HG03135 (cell line): ENCODE data around the gene UBE2D4.
"Not testable (repeated sequence)": the region's sequence is repeated elsewhere in the genome, so short reads cannot be mapped to it uniquely, and the experiment has no call there.

Source experiments
- ATAC-seq: cut with Tn5 transposase; IDR thresholded peaks from one replicate; pipeline ENCODE4 v1.9.1; 2021; ENCODE audit warnings: mild to moderate bottlenecking, moderate library complexity; ENCODE audit not compliant: unreplicated experiment

UBE2D4 gene

GRCh38 chr7:43960933-43961332 lies 34.7 kb downstream of the UBE2D4 start:
- no peak for ATAC-seq

- ATAC-seq = not testable (repeated sequence)
Observed at GRCh38 chr7:43966392-43966791, 40.2 kb downstream of the UBE2D4 start.

- ATAC-seq = not testable (repeated sequence)
Observed at GRCh38 chr7:43968172-43969040, 42.2 kb downstream of the UBE2D4 start.

GRCh38 chr7:43969586-43969985 lies 43.4 kb downstream of the UBE2D4 start:
- ATAC-seq = not testable (repeated sequence)

- not testable (repeated sequence) for ATAC-seq
Observed at GRCh38 chr7:43970698-43971097, 44.5 kb downstream of the UBE2D4 start.

GRCh38 chr7:43974033-43974573 lies 47.9 kb downstream of the UBE2D4 start:
- ATAC-seq = not testable (repeated sequence)

GRCh38 chr7:43974725-43975482 lies 48.7 kb downstream of the UBE2D4 start:
- not testable (repeated sequence) for ATAC-seq

- ATAC-seq = no peak
Observed at GRCh38 chr7:43977525-43977924, 51.3 kb downstream of the UBE2D4 start.

GRCh38 chr7:43978102-43978501 lies 51.9 kb downstream of the UBE2D4 start:
- not testable (repeated sequence) for ATAC-seq

- not testable (repeated sequence) for ATAC-seq
Observed at GRCh38 chr7:43982848-43983247, 56.6 kb downstream of the UBE2D4 start.

- not testable (repeated sequence) for ATAC-seq
Observed at GRCh38 chr7:43983736-43984135, 57.5 kb downstream of the UBE2D4 start.

- ATAC-seq = peak; percentile 50
Observed at GRCh38 chr7:43985904-43986864, 59.9 kb downstream of the UBE2D4 start.

- not testable (repeated sequence) for ATAC-seq
Observed at GRCh38 chr7:43987476-43987875, 61.2 kb downstream of the UBE2D4 start.

- ATAC-seq = not testable (repeated sequence)
Observed at GRCh38 chr7:43990011-43990585, 63.9 kb downstream of the UBE2D4 start.

- ATAC-seq = not testable (repeated sequence)
Observed at GRCh38 chr7:43990829-43991228, 64.6 kb downstream of the UBE2D4 start.

GRCh38 chr7:43992896-43993295 lies 66.7 kb downstream of the UBE2D4 start:
- peak; percentile 71 for ATAC-seq

GRCh38 chr7:43994681-43995080 lies 68.4 kb downstream of the UBE2D4 start:
- ATAC-seq = not testable (repeated sequence)

GRCh38 chr7:43997532-43997931 lies 71.3 kb downstream of the UBE2D4 start, which contains the start of gene SPDYE1:
TSS of gene SPDYE1 (plus strand) at chr7:43997897. CDS start at chr7:43999950, 2,053 bp downstream.
- ATAC-seq = not testable (repeated sequence)
